Upper lobe of left lung (tissue), 6 donors: ENCODE measurements around the gene DPH6. TPM values are rescaled to one million over a fixed set of nuclear protein-coding genes. Genes with fewer than 3 reads are reported as not detected.
"Not testable (repeated sequence)": the region's sequence is repeated elsewhere in the genome, so short reads cannot be mapped to it uniquely, and the experiment has no call there.

Source experiments
- ATAC-seq, 2 donors: fragments of 200-7000 bp; cut with Tn5 transposase; one replicate each; pipeline ENCODE4 v1.9.1; 2022; ENCODE audit warnings: mild to moderate bottlenecking in 2 of 2, moderate library complexity in 2 of 2; ENCODE audit not compliant: low FRiP score in 2 of 2
- DNase-seq, 2 donors: peaks; one replicate each; pipeline ENCODE4 v3.0.0-alpha.2; 2019 to 2020
- H3K27ac ChIP-seq, 4 donors: fragments of 200-600 bp; sonication (generic); one replicate each; pipeline ENCODE4 v1.5.1; 2016 to 2019
- H3K27me3 ChIP-seq, 4 donors: fragments of 200-600 bp; sonication (generic); one replicate each; pipeline ENCODE4 v1.5.1; 2017 to 2019
- H3K36me3 ChIP-seq, 4 donors: fragments of 200-600 bp; sonication (generic); one replicate each; pipeline ENCODE4 v1.5.1; 2016 to 2019
- H3K4me1 ChIP-seq, 4 donors: fragments of 200-600 bp; sonication (generic); one replicate each; pipeline ENCODE4 v1.5.1; 2018 to 2019
- H3K4me3 ChIP-seq, 4 donors: fragments of 200-600 bp; sonication (generic); one replicate each; pipeline ENCODE4 v1.5.1; 2017 to 2019; ENCODE audit warnings: mild to moderate bottlenecking in 2 of 4, moderate library complexity in 1 of 4
- H3K9me3 ChIP-seq, 4 donors: fragments of 200-600 bp; sonication (generic); one replicate each; pipeline ENCODE4 v1.5.1; 2018 to 2019
- CTCF ChIP-seq, 6 experiments: fragments of 450-650 bp in 4 of 6; fragments of 200-600 bp in 2 of 6; sonication (generic) in 2 of 6; IDR thresholded peaks; one replicate each; pipeline ENCODE4 v1.5.1; 2016 to 2019; ENCODE audit warnings: antibody characterized with exemption in 6 of 6
- EP300 ChIP-seq, 4 donors: sonication (generic); formaldehyde crosslinking; IDR thresholded peaks; one replicate each; pipeline ENCODE4 v1.5.1; 2017; ENCODE audit warnings: antibody characterized with exemption in 4 of 4, control low read depth in 2 of 4
- POLR2A ChIP-seq, 4 donors: fragments of 450-650 bp; IDR thresholded peaks; one replicate each; pipeline ENCODE4 v1.5.1; 2016 to 2017; ENCODE audit warnings: antibody characterized with exemption in 4 of 4, mild to moderate bottlenecking in 2 of 4
- POLR2AphosphoS5 ChIP-seq, 2 donors: sonication (generic); formaldehyde crosslinking; IDR thresholded peaks; one replicate each; pipeline ENCODE4 v1.5.1; 2017; ENCODE audit warnings: antibody characterized with exemption in 2 of 2
- WGBS, 2 donors: methylation state at CpG; one replicate each; pipeline ENCODE4 v1.1.5; 2017 to 2018; 5-methylcytosine and 5-hydroxymethylcytosine counted together
- total RNA-seq, 6 donors: library from RNA; depleted of rRNA in 4 of 6; stranded (reverse); fragments of >200 nt in 4 of 6; gene quantifications; one replicate each; pipeline versions ENCODE4 v1.1.0 to v1.2.1, GENCODE V29; 2016 to 2021
- donor health status: DM: no; HTN: no; CAD: no; lungs with moderate emphysema.
- donor health status: DM: no; HTN: yes; CAD: no; lungs with severe emphysema.

DPH6 gene
- total RNA-seq, 6 donors from 2014 or later, result 6.3 to 48.2 (median 14.6) TPM

- no peaks in the 10 kb centered on the region for H3K27me3 ChIP-seq
- no peak overlapping the region for H3K4me3 ChIP-seq
- no peaks in the 10 kb centered on the region for H3K36me3 ChIP-seq
- WGBS, 2 donors, result 90 to 97% methylated on average over 1 of the region's 1 CpG
- DNase-seq (no peak), ATAC-seq (no peak)
- H3K27ac ChIP-seq, result no peak overlapping the region
- no peaks in the 10 kb centered on the region for H3K4me1 ChIP-seq
- TF ChIP-seq POLR2AphosphoS5 (IDR thresholded peaks at IDR 0.05), result no peak
- no peak for TF ChIP-seq POLR2A (IDR thresholded peaks at IDR 0.05)
- TF ChIP-seq EP300 (IDR thresholded peaks at IDR 0.05), result no peak
- TF ChIP-seq CTCF (IDR thresholded peaks at IDR 0.05), result no peak
- no peaks in the 10 kb centered on the region for H3K9me3 ChIP-seq
Observed at GRCh38 chr15:35448294-35448693, 97.7 kb downstream of the DPH6 start.

- H3K27ac ChIP-seq, result no peak overlapping the region
Observed at GRCh38 chr15:35445891-35446290, 100.1 kb downstream of the DPH6 start.

GRCh38 chr15:35444557-35445204 lies 101.3 kb downstream of the DPH6 start:
- DNase-seq, result no peak
- 7 to 21% methylated on average over 1 of the region's 1 CpG for WGBS, 2 donors
- peak in 1 of 2 donors; percentile 57 for ATAC-seq

More at GRCh38 chr15:35445891-35446290, 100.1 kb downstream of the DPH6 start:
- no peaks in the 10 kb centered on the region for H3K4me1 ChIP-seq
- TF ChIP-seq EP300 (IDR thresholded peaks at IDR 0.05) (no peak), POLR2AphosphoS5 (IDR thresholded peaks at IDR 0.05) (no peak), POLR2A (IDR thresholded peaks at IDR 0.05) (no peak), CTCF (IDR thresholded peaks at IDR 0.05) (no peak)
- 64 to 66% methylated on average over 4 of the region's 4 CpGs for WGBS, 2 donors
- H3K27me3 ChIP-seq, result no peaks in the 10 kb centered on the region
- DNase-seq (no peak), ATAC-seq (no peak)
- H3K4me3 ChIP-seq, result no peak overlapping the region
- no peaks in the 10 kb centered on the region for H3K36me3 ChIP-seq
- H3K9me3 ChIP-seq, result no peaks in the 10 kb centered on the region

GRCh38 chr15:35443376-35443775 lies 102.6 kb downstream of the DPH6 start:
- Histone ChIP-seq H3K4me1 (no peaks in the 10 kb centered on the region), H3K27me3 (no peaks in the 10 kb centered on the region), H3K36me3 (no peaks in the 10 kb centered on the region), H3K9me3 (no peaks in the 10 kb centered on the region), H3K27ac (no peak overlapping the region), H3K4me3 (no peak overlapping the region)
- no peak for ATAC-seq
- DNase-seq, result no peak
- TF ChIP-seq EP300 (IDR thresholded peaks at IDR 0.05) (no peak), POLR2A (IDR thresholded peaks at IDR 0.05) (no peak), POLR2AphosphoS5 (IDR thresholded peaks at IDR 0.05) (no peak), CTCF (IDR thresholded peaks at IDR 0.05) (no peak)

More at GRCh38 chr15:35444557-35445204, 101.3 kb downstream of the DPH6 start:
- H3K36me3 ChIP-seq, result no peaks in the 10 kb centered on the region
- no peaks in the 10 kb centered on the region for H3K27me3 ChIP-seq
- no peaks in the 10 kb centered on the region for H3K4me1 ChIP-seq
- TF ChIP-seq EP300 (IDR thresholded peaks at IDR 0.05) (no peak), POLR2AphosphoS5 (IDR thresholded peaks at IDR 0.05) (no peak), POLR2A (IDR thresholded peaks at IDR 0.05) (no peak), CTCF (IDR thresholded peaks at IDR 0.05) (peak; percentile 48 to 71 (median 58))
- no peak overlapping the region for H3K27ac ChIP-seq
- no peaks in the 10 kb centered on the region for H3K9me3 ChIP-seq
- no peak overlapping the region for H3K4me3 ChIP-seq

- no peak for TF ChIP-seq POLR2A (IDR thresholded peaks at IDR 0.05)
- no peak for TF ChIP-seq CTCF (IDR thresholded peaks at IDR 0.05)
- no peak for TF ChIP-seq EP300 (IDR thresholded peaks at IDR 0.05)
- no peak for TF ChIP-seq POLR2AphosphoS5 (IDR thresholded peaks at IDR 0.05)
- H3K27ac ChIP-seq, result no peak overlapping the region
- no peaks in the 10 kb centered on the region for H3K4me1 ChIP-seq
- no peak overlapping the region for H3K4me3 ChIP-seq
- no peak for ATAC-seq
- H3K9me3 ChIP-seq, result no peaks in the 10 kb centered on the region
- DNase-seq, result no peak
- H3K36me3 ChIP-seq, result no peaks in the 10 kb centered on the region
- 68 to 71% methylated on average over 1 of the region's 1 CpG for WGBS, 2 donors
- no peaks in the 10 kb centered on the region for H3K27me3 ChIP-seq
Observed at GRCh38 chr15:35442742-35443141, 103.2 kb downstream of the DPH6 start.

- H3K4me1 ChIP-seq, H3K36me3 ChIP-seq, H3K27ac ChIP-seq, H3K9me3 ChIP-seq, H3K4me3 ChIP-seq, ATAC-seq, H3K27me3 ChIP-seq, DNase-seq: not testable (repeated sequence)
- WGBS, 2 donors, result 95 to 97% methylated on average over 4 of the region's 4 CpGs
Observed at GRCh38 chr15:35441279-35441678, 104.7 kb downstream of the DPH6 start.
